T-helper 1 cell (primary cell): ENCODE measurements around the gene STEAP2.
"Not testable (repeated sequence)": the region's sequence is repeated elsewhere in the genome, so short reads cannot be mapped to it uniquely, and the experiment has no call there.

Source experiments
- DNase-seq, 5 donors: peaks; one replicate each; pipeline ENCODE4 v3.0.0-alpha.2; 2012 to 2020

Gene STEAP2

DNA sequence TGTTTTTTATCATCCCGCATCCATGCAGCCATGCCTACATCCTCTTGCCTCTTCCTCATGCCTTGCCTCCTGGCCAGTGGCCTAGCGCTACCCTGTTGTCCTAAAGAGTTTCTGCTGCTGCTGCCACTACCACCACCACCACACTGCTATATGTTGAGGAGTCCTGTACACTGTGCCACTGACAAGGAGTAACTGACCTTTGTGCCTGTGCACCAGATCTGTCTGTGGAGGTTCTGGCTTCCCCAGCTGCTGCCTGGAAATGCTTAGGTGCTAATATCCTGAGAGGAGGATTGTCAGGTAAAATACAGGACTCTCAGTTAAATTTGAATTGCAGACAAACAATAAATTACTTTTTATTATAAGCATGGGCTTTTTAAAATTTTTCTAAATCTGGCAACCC is 26.5 kb downstream of the STEAP2 start:
- DNase-seq, result no peak

DNA sequence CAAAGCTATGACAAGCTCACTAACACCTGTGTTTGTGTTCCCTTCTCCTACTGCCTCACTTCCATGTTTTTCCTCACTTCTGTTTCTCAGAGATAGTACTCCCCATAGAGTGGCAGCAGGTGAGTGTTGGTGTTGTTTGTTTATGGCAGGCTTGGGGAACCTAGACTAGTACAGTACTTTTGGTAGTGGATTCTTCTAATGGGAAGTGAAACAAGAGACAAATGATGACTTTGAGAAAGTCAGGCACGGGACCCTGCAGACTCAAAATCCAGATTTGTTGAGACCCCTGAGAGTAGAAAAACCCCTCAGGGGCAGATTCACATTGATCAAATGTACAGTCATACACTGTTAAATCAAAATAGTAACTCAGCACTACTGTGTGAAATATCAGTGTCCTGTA is 27.0 kb downstream of the STEAP2 start:
- DNase-seq, result no peak

DNA sequence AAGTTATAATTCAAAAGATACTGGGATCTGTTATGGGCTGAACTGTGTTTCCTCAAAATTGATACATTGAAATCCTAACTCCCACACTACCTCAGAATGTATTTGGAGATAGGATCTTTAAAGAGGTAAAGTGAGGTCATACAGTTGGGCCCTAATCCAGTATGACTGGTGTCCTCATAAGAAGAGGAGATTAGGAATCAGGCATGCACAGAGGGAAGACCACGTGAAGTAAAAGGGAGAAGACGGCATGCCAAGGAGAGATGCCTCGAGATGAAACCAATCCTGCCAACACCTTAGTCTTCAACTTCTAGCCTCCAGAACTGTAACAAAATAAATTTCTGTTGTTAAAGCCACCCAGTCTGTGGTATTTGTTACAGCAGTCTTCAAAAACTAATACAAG is 27.5 kb downstream of the STEAP2 start:
- DNase-seq, result no peak

DNA sequence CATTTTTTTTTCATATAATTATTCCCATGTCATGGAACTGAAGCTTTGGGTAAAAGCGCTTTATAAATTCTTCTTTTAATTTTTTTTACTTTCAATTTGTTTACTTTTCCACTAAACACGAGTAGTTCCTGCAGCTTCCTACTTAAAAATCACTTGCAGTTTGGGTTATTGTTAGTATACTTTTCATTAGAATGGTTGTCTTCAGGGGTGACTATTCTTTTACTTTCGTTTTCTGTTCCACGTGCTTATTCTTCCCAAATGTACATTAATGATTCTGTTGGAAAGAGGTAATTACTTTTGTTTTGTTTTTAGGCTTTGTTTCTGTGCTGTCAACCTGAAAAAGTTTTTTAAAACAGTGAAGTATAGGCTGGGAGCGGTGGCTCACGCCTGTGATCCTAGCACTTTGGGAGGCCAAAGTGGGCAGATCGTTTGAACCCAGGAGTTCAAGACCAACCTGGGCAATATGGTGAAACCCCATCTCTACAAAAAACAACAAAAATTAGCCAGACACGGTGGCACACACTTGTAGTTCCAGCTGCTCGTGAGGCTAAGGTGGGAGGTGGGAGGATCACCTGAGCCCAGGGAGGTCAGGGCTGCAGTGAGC is 28.2 kb downstream of the STEAP2 start:
- DNase-seq, result no peak

DNA sequence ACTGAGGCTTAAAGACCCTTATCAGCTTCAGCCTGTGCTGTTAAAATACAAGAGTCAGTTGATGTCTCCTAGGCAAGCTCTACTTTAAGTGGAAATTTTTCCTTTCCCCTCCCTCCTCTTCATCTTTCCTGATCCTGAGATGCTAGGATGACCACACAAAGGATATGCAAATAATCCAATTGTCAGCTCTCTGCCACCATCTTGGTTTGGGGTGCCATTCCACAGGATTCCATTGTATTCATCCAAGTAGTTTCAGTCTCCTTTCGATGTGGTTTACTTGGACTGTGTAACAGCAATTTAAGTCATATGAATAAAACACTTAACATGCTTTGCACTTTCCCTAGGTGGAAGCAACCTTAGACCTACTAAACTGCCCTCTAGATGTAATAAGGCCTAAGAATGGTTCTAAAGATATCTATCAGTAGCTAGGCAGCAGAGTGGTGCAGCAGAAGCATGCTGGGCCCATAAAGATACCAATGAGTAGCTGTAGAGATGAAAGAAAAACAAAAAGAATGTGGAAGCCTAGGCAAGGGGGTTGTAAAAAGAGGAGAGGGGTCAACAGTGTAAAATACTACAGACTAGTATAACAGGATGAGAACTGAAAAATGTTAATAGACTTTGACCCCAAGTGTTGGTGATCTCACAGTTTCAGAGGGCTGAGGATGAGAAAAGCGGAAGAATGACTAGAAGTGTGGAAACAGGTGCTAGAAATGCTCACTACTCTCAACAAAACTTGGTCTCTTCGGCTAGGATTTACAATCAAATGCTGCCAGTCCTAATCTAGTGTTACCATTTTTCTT is 31.0 kb downstream of the STEAP2 start:
- no peak for DNase-seq

DNA sequence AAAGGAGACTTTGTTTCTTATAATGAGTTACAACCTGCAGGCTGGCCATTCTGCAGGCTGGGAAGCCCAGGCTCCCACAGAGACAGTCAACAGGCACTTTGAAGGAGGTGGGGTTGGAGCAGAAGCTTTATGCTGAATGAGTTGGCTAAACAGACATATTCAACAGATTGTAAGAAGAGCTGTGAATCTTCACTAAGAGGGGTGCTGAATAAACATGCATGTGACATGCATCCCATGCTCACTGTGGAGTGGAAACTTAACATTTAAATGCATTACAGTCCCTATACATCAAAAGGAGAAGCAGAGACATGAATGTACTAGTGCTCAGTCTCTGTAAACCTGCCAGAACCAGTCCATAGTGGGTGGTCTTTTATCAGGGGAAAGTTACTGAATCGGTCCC is 32.0 kb downstream of the STEAP2 start:
- no peak for DNase-seq

DNA sequence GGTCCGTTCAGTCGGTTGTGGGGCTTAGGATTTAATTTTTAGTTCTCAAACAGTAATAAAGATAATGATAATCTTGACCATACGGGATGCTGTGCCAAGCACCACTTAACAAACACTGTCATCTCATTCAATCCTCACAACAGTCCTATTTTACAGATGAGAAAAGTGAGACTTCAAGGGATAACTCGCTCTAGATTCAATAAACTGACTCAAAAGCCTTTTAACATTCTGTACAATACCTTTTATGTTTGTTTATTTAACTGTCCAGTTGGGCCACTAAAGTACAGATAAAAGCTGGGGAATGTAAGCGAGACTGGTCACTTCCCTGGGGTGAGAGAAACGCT is 33.0 kb downstream of the STEAP2 start:
- DNase-seq, result no peak

DNA sequence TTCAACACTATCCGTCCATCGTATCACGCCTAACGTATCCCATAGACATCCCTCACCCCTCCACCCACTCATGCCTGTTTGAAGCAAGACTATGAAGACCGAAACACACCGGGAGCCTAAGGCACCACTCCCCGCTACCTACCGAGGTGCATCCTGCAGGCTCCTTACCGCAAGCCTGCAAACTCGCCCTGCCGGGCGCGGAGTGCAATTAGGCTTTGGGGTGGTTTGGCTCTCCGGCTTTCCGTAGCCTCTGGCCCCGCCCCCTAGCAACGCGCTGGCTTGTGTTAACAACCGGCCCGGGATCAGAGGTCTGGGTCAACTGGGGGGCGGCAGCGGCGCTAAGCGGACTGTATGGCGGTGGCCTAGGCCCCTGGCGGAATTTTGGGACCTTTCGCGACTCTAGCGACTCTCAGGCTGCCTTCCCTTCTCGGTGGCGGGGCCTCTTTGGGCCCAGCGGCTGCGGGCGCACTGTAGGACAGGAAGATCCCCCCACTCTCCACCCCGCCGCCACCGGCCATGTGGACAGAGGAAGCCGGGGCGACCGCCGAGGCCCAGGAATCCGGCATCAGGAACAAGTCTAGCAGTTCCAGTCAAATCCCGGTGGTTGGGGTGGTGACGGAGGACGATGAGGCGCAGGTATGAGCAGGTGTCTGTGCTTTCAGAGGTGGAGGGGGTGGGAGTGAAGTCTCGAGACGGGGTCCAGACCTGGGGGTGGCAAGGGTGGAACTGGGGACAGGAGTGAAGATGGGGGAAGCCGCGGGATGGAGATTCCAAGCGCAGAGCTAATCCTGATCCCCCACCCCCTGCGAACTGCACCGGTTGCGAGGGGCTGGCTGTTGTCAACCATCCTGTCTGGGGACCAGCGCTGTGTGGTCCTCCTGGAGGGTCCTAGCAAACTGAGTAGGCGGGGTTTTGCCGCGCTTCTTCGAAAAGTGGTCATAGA is 33.6 kb downstream of the STEAP2 start, which contains the start of gene CFAP69:
TSS of gene CFAP69 (plus strand) at position 266 of the 943 bp plus-strand sequence. CDS start at position 517, 251 bp downstream.
- peak; percentile 56 to 81 (median 73) for DNase-seq

DNA sequence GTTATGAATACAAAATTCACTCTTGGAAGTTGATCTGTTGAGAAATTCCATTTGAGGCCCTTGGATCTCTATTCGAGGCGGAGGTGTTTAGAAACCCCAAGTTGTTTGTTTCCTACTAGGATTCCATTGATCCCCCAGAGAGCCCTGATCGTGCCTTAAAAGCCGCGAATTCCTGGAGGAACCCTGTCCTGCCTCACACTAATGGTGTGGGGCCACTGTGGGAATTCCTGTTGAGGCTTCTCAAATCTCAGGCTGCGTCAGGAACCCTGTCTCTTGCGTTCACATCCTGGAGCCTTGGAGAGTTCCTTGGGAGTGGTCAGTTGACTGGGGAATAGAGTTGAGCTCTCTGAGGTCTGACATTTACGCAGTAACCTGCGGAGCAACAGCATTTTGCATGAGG is 34.6 kb downstream of the STEAP2 start:
- no peak for DNase-seq

DNA sequence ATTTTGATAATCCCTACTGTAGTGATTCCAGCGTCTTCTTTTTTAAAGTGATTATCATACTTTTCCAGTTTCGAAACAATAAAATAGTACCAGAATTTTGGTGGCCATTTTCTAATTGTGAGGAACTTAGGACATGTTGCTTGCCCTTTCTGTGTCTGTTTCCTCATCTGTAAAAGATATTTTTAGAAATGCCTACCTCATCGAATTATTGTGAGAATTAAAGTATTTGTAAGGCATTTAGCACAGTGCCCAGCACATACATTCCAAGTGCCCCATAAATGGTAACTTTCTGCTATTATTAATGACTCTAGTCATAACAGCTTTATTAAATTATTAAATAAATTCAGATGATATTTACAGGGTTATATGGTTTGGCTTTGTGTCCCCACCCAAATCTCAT is 37.2 kb downstream of the STEAP2 start:
- DNase-seq, result no peak

DNA sequence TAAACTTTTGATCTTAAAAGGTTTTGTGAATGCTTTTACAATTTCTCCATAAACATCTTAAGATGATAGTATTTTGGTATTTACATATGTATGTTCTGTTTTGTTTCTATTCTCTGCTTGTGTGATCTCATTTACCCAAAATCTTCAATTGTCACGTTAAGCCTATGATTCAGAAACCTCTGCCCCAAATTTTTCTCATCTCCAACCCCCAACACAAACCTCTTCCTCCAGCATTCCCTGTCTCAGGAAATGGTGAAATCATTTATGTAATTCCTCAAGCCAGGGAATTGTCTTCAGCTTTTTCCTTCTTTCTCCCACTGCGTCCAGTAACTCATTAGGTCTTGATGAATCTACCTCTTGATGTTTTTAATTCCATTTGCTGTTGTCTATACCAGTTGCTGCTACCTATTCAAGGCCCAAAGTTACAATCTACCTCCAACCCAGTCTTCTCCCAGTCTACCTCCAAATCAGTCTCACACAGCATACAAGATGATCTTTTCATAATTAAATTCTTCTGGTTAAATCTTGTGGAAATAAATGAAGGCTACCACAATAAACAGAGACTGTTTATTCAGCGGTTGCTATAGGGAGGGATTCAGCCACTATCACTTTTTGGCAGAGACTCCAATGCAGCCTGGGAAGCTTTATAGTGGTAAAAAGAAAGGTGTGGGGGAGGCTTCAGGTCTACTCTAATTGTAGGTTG is 39.2 kb downstream of the STEAP2 start:
- DNase-seq, result no peak

DNA sequence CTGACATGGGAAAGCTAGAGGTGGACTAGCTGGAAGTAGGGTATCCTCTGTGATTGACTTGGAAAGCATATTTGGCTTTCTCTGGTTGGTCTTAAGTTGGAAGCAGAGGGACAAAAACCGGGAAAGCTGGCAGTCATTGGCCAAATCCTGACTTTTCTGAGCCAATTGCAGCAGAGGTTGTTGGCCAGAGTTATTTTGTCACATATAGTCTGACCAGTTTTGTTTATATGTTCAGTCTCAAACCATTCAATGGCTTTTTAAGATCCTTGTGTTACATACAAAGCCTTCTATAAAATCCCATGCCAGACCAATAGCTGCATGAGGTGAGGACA is 39.7 kb downstream of the STEAP2 start:
- DNase-seq, result no peak

DNA sequence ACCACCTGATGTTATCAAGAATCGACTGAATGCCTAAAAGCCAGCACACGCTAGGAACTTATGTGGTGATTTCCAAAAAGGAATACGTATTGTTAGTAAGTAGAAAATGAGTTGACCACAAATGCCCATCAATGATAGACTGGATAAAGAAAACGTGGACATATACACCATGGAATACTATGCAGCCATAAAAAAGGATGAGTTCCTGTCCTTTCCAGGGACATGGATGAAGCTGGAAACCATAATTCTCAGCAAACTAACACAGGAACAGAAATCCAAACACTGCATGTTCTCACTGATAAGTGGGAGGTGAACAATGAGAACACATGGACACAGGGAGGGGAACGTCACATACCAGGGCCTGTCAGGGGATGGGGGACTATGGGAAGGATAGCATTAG is 44.5 kb downstream of the STEAP2 start:
- not testable (repeated sequence) for DNase-seq

DNA sequence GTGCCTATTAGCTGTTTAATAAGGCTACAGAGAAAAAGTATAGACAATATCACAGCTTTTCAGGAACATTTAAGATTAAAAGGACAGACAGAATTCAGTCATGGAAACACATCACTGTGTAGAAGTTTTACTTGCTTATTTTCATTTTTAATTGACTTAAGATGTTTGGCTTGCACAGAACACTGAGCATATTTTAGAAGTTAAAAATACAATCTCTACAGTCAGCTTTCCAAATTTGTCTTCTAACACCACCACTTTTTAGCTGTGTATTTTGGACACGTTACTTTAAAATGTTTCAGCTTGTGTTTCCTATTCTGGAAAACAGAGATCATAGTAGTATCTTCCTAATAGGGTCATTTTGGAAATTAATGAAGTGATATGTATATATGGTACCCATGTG is 45.2 kb downstream of the STEAP2 start:
- DNase-seq, result no peak

DNA sequence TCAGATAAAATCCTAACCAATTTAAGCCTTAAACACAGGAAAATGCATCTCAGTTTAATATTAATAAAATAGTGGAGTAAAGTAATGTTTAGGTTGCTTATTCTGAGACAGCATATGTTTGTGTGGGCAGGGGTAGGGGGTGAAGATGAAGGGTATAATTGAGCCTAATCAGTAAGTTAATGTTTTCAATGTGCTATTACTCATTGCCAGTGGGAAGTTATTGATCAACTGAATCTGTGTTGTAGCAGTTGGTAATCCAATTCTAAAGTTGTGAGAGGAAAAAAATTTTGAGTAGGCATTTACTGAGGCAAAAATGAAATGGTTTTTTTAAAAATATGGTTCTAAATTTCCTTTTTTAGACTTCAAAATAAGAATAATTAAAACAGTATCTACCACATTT is 49.9 kb downstream of the STEAP2 start:
- DNase-seq, result no peak

DNA sequence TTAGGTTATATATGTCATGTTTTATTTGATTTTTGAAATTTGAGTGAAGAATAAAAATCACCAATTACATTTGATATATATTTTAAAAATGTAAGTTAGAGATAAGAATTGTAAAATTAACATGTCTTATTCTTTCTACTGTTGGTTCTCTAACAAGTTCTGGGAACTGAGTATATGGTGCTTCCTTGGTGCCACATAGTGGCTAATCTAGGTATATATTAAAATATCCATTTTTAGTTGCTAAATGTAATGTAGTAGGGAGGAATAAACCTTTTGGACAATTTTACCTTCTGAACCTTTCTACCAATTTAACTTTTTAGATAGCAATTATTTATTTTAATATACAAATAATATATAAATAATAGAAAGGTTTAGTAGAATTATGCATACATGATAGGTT is 50.9 kb downstream of the STEAP2 start:
- DNase-seq, result peak in 1 of 5 donors; percentile 4

DNA sequence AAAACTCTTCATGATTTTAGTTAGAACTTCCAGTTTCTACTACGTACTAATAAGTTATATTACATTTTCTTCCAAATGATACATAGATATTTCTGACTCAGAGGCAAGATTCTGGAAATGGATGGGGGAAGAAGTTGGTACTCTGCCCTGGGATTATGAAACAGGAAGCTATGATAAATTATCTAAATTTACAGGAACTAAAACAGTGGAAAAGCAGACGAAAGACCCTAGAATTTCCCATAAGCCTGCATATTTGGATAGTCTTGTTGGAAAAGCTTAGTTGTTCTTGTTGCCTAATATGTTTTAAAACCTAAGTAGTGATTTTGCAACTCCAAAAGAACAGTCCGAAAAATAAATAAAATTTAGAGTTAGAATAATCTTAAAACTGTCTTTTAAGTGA is 55.3 kb downstream of the STEAP2 start:
- DNase-seq, result no peak

DNA sequence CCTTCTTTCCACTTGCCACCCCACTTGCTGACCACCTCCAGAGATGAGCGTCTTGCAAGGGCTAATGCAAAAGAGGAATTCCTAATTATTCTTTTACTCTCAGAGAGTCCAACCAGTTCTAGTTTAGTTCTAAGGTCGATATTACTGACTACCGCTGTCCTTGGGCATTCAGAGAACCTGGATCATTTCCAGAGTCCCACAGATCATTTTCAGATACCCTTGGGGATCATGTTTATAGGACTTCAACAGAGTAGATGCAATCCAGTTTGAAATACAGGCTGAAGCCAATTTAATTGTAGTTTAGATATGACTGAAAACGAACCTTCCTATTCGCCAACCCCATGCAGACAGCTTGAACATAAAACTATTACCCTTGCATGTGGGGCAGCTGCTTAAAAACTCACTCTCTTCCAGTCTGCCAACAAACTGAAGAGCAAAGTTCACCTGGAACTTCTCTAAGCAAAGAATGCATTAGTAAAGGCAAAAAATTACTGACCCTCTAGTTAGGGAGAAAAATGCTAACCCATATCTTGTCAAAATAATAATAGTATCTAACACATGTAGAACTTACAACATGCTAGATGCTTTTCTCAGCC is 55.8 kb downstream of the STEAP2 start:
- DNase-seq, result no peak

DNA sequence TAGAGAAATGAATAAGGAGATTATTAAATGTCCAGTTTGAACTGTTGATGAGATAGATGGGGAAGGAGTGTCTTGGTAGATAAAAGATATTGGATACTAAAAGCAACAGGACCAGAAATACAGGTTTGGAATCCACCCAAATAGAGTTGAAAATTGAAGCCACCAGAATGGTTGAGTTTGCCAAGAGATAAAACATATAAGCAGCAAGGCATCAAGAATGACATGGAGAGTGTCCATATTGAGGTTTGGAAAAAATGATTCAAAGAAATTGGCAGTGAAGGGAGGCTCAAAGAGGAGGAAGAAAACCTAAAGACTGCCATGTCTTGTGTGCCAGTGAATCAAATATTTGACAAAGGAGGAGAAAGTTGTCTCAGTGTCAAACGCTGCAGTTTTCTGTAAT is 57.6 kb downstream of the STEAP2 start:
- no peak for DNase-seq

DNA sequence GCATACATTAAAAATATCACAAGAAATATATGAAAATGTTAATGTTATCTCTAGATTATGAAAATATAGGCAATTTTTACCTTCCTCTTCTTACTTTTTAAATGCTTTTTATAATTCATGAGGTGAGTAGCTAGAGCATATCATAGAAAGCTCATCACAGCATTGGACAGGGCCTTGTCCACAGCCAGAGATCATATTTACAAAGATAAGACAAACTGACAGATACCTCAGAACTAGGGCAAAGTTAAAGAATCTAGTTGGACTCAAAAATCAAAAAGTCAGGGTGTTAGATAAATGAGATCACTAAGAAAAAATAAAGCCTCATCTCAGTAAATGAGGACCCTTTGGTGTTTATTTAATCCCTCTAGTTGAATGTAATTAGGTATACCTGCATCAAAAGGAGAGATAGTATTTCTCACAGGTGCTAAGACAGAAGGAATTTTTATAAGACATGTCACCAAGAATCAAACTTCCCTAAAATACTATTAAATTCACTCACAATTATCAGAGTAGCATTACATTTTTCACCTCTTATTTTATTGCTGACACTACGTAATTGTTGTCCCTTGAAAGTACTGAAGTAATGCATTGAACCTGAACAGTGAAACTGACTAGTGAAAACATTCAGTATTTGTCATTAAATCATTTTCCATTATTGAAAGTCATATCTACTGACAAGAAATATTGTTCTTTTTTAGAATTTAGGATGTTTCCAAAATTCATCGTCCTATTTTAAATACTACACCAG is 59.1 kb downstream of the STEAP2 start:
- no peak for DNase-seq

DNA sequence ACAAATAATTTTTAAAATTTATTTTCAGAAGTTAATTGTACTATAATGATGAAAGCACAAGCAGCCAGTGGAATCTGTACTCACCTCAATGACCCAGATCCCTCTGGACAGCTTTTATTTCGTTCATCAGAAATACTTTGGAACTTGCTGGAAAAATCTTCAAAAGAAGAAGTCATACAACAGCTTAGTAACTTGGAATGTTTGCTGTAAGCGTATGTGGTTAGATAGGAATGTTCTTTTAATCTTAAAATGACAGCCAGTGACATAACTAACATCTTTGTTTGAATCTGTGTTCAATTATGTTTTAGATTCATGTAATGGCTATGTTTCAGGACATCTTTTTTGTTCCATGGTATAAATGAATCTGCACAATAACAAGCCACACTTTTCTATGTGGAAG is 60.2 kb downstream of the STEAP2 start:
- no peak for DNase-seq

DNA sequence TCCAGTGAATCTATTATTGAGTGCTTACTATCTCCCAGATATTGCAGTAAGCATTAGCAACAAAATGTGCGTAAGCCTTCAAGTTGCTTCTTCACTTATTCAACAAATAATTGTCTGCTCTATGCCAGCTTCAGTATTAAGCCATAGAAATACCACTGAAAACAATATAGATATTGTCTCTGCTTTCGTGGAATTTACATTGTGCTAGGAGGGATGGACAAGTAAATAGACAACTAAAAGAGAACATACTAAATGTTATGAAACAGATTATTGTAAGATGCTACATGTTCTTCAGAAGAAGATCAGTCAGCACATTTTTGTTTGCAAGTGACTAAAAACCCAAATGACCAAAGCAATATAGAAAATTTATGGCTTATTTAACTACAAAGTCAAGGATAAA is 60.7 kb downstream of the STEAP2 start:
- no peak for DNase-seq
